HG02610 (cell line): ENCODE results near the gene F2.
"Not testable (repeated sequence)": the region's sequence is repeated elsewhere in the genome, so short reads cannot be mapped to it uniquely, and the experiment has no call there.

ENCODE experiments used
- ATAC-seq: cut with Tn5 transposase; IDR thresholded peaks from one replicate; pipeline ENCODE4 v1.9.1; 2021; ENCODE audit warnings: mild to moderate bottlenecking, moderate library complexity; ENCODE audit not compliant: unreplicated experiment

Gene F2

DNA sequence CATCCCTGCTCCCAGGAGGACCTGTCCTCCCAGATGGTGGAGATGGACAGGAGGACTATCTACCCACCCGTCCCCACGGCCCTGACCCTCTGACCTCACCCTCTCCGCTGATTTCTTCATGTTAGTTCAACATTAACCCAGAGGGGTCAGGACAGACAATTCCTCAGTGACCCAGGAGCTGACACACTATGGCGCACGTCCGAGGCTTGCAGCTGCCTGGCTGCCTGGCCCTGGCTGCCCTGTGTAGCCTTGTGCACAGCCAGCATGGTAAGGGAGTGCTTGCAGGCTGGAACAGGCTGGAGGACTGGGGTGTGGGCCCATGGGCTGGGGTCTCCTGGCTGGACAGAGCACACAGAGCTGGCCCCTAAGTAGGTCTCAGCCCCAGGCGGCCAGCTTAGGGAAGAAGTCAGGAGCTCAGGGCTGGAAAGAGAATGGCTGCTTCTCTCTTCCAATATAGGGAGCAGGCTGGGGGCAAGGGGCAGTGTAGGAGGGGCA is at the start of gene F2:
Gene F2 (plus strand): TSS at position 166 of the 495 bp plus-strand sequence. CDS start 23 bp downstream, at position 189.
- no peak for ATAC-seq

DNA sequence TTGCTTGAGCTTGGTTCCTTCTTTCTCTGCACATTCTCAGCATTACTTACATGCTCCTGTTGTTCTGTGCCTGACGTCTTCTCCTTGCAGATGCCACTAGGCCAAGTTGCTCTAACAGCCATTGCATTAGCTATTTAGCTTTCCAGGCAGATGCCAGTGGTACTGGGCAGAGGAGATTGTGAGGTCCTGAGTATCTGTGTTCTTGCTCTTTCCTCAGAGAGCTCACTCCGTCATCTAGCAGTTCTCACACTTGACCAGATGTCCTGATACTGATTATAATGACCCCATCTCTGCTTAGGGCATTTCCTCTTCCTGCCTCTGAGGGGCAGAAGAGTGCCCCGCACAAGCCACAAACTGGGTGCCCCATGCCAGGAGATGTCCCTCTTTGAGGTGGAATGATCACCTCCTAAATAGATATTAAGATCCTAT is 49.3 kb upstream of the F2 start:
- ATAC-seq, result no peak

DNA sequence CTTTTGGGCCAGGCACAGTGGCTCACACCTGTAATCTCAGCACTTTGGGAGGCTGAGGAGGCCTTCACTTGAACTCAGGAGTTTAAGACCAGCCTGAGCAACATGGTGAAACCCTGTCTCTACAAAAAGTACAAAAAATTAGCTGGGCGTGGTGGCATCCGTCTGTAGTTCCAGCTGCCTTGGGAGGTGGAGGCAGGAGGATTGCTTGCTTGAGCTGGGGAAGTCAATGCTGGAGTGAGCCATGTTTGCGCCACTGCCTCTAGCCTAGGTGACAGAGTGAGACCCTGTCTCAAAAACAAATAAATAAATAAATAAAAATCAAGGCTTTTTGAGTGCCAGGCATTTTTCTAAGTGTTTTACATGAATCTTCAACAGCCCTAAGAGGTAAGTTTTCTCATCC is 48.5 kb upstream of the F2 start:
- not testable (repeated sequence) for ATAC-seq

DNA sequence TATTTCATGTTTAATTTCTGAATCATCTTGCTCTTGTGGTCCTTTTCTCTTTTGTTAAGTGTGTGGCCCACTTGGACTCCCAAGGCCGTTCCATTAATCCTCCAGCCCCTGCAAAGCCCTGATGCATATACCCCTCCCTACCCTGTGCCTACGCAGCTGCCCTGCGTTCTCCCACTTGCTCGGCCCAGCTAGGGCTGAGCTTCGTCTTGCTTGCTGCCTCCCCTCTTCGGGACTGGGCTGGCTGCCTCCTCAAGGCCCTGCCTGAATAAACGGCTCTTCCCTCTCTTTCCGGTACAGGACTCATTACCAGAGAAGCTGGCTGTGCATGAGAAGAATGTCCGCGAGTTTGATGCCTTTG is 47.1 kb upstream of the F2 start:
- ATAC-seq, result no peak

- no peak for ATAC-seq
Measured at GRCh38 chr11:46672381-46672839, 46.6 kb upstream of the F2 start.

DNA sequence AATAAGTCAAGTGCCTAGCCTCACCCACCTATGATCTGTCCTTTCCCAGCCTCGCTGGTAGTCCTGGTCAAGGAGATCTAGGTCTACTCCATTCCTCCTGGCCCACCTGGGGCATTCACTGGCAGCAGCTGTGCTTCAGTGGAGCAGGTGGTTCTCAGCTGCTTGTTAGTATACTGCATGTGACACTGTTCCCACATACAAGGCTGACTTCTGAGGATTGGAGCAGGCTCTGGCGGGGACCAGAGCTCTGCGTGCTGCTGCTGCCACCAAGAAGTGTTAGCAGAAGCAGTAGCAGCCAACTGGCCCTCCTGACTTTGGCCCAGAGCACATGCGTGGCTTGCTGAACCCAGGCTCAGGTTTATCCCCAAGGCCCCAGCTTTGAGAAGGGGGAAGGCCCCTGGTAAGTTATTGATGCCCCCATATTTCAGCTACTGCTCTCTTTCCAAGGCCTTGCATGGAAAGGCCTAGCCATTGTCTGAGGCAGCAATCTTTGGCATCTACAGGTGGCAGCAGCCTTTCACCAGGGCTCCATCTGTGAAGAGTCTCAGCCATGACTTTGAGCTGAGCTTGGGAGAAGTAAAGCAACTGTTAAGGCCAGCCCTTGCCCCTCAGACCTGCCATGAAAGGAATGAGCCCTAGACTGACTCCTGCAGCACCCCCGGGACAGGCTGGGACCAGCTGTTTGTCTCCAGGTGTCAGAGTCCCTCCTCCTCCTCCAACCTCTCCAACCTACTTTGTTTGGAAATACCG is 45.1 kb upstream of the F2 start:
- no peak for ATAC-seq

DNA sequence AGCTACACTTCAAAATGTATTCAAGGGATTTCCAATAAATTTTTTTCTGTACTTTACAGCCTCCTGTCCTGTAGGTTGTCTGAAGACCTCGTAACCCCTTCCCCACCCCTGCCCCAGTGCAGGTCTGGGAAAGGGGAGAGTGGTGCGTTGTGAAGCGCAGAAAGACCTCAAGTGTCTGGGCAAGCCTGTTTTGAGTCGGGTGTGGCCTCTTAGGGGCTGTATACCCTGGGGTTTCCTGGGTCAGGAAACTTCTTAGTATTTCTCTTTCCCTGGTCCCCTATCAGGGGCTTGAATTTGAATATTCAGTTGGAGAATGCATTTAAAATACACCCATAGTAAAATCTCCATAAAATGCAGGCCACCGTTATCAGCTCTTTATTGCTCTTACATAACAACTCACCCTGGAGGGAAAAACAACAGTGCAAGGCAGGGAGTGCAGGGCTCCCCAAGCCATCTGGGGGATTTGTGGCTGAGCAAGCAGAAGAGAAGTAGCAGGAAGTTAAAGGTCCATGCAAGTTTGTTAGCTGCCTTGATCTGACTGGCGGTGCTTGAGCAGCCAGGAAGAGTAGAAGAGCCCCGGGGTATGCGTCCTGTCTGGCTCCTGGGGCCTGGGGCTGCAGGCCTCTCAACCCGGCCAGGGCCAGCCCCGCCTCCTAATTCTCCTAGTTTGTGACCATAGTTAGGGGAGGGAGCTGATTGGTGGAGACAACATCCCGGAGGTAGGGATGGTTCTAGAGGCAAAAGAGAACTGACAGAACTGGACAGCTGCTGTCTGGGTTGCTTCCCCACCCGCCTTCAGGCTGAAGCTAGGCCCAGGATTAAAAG is 44.3 kb upstream of the F2 start:
- no peak for ATAC-seq

DNA sequence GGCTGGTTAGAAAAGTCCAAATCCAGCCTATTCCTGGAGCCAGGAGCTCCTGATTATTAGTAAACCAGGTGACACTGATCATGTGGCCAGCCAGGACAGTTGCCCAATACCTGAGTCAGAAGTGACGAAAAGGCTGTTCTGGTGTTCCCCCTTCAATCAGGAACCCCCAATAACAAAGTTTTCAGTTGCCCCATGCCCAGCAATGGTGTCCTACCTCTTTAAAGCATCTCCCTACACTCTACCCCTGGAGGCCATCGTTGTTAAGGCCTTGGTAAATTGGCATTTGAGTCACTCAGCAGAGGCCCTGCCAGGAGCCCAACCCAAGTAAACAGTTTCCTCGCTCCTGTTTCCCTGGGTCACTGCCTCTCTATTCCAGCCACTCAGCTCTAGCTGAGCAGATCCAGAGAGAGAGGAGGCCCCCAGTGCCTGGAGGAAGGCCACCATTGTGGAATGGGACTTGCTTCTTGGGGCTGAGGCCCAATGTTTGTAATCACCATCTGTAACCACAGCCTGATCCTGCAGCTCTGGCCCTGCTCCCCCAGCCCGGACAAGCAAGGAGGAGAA is 43.6 kb upstream of the F2 start:
- ATAC-seq, result no peak

DNA sequence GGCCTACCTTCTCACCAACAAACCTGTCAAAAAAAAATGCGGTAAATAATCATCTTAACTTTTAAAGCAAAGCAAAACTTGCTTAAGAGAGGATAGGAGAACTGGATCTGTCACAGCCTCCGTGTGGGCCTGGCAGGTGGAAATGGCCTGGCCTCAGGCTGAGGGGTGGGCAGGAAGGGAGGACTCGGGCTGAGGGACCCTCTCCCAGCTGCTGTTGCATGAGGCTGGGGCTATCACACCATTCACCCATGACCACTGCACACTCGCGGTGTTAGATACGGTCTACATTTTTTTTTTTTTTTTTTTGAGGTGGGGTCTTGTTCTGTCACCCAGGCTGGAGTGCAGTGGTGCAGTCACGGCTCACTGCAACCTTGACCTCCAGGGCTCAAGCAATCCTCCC is 43.1 kb upstream of the F2 start:
- ATAC-seq, result no peak

DNA sequence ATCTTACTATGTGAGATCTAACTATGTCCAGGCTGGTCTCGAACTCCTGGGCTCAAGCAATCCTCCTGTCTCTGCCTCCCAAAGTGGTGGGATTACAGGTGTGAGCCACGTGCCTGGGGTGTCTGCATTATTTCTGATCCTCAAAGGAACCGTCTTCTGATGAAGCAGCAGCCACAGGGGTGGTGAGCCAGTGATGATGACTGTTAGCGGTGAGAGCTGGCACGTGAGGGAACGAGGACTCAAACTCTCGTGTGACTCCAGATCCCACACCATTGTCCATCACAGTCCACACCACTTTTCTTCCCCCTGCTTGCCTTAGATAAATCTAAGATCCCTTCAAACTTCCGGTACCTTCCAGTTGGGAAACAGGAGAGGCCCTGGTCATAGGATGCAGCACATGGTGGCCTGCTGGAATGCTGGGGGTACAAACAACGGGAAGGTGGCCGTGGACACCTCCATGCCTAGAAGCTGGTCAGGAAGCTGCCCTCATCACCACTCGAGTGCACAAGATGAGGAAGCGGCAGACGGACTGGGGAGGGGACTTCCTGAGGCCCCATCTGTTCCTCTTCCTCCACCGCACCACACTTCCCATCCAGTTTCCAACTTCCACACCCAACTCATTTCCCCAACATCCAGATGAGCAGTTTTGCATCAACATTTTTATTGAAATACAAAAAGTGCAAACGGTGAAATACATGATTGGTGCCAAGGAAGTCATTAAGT is 42.4 kb upstream of the F2 start:
- no peak for ATAC-seq

DNA sequence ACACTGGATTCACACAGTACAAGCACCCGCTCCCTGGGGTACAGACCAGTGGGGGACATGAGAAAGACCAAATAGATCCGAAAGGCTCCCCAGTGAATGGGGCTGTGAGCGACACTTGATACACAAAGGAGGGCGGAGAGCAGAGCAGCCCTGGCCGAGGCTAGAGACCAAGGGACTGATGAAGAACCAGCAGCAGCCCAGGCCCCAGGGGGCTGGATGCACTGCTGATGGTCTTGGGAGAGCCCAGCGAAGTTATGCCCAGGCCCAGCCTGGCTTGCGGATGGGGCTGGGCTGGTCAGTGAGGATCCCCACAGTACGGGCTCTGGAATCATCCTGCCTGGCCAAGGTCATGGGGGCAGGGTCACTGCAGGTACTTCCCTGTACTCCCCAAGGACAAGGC is 41.8 kb upstream of the F2 start:
- no peak for ATAC-seq

- no peak for ATAC-seq
Measured at GRCh38 chr11:46677991-46678740, 40.8 kb upstream of the F2 start.

- no peak for ATAC-seq
Measured at GRCh38 chr11:46678741-46679130, 40.3 kb upstream of the F2 start.

- no peak for ATAC-seq
Measured at GRCh38 chr11:46679241-46680163, 39.5 kb upstream of the F2 start.

- no peak for ATAC-seq
Measured at GRCh38 chr11:46680164-46680760, 38.8 kb upstream of the F2 start.

GRCh38 chr11:46680815-46681214 is 38.2 kb upstream of the F2 start:
- ATAC-seq, result no peak

DNA sequence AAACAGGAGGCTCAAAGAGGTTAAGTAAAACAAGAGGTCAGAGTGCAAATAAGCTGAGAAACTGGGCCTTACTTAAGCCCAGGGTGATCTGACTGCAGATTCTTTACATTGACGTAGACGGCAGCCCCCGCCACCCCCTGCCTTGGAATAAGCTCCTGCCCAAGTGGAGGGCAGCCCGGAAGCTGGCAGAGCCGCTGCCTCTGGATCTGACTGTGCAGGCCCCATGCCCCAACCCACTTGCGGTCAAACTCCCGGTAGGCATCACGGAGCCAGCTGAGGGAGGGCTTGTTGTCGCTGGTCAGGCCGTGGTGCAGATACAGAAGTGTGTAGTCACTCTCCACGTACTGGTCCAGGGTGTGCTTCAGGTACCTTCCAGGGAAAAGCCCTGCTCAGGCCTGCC is 37.2 kb upstream of the F2 start:
- no peak for ATAC-seq

DNA sequence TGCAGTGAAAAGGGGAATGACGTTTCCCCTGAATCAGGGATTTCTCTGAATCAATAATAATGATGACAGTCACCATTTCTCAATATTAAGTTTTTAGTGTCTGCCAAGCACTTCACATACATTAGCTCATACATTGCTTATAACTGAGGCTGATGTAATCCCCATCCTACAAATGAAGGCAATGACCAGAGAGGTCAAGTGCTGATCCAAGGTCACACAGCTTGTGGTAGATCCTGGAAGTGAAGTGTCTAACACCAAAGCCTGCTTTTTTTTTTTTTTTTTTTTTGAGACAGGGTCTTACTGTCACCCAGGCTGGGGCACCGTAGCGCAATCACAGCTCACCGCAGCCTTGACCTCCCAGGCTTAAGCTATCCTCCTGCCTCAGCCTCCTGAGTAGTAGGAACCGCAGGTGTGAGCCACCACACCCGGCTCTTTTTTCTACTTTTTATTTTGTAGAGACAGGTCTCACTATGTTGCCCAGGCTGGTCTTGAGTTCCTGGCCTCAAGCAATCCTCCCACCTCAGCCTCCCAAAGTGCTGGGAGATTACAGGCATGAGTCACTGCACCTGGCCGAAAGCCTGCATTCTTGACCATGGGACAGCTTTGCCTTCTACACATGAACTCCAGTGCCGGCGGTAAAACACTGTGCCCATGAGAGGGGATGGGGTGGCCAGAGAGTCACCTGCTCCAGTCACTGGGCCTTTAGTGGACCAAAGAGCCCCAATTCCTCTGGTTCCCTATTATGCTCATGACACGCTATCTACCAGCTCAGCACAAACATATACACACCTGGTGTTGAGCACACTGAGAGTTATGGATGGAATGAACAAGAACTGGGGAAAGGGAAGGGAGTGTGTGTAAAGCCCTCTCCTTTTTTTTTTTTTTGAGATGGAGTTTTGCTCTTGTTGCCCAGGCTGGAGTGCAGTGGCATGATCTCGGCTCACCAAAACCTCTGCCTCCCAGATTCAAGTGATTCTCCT is 36.0 kb upstream of the F2 start:
- no peak for ATAC-seq
